ENCODE data around the gene FAM118B.

FAM118B gene

GRCh38 chr11:126211236-126212088 lies at the start of gene FAM118B, which contains the start of gene RPUSD4:
Gene FAM118B, plus strand, starts transcription at chr11:126211782. Its CDS starts 23,220 bp downstream, at chr11:126235002.
Gene RPUSD4, minus strand, starts transcription at chr11:126211650. Its CDS starts 12 bp downstream, at chr11:126211638.
- DNase-seq = peak; percentile 87

- DNase-seq = no peak
Measured at GRCh38 chr11:126162306-126163030, 49.1 kb upstream of the FAM118B start.

GRCh38 chr11:126163074-126163700 lies 48.4 kb upstream of the FAM118B start:
- DNase-seq = no peak

GRCh38 chr11:126163779-126164178 lies 47.8 kb upstream of the FAM118B start:
- DNase-seq = no peak

GRCh38 chr11:126164781-126165180 lies 46.8 kb upstream of the FAM118B start:
- DNase-seq = no peak

GRCh38 chr11:126165311-126165720 lies 46.3 kb upstream of the FAM118B start:
- DNase-seq = no peak

- no peak for DNase-seq
Measured at GRCh38 chr11:126165757-126166156, 45.8 kb upstream of the FAM118B start.

DNA sequence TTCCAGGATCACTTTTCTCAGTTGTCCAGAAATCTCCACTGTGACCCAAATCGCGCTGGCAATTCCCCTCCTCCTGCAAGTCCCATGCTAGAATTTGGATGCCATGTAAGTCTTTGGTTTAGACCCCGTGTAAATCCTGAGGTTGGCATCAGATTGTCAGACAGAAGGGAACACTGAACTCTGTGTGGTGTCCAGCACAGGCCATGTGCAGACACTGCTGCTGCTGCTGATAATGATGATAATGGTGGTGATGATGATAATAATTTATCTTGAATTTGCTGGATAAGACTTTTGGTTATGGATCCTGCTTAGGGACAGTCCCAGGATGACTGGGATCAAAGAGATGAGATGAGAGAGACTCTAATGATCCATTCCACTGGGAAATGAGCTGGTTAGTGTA lies 45.2 kb upstream of the FAM118B start:
- no peak for DNase-seq

DNA sequence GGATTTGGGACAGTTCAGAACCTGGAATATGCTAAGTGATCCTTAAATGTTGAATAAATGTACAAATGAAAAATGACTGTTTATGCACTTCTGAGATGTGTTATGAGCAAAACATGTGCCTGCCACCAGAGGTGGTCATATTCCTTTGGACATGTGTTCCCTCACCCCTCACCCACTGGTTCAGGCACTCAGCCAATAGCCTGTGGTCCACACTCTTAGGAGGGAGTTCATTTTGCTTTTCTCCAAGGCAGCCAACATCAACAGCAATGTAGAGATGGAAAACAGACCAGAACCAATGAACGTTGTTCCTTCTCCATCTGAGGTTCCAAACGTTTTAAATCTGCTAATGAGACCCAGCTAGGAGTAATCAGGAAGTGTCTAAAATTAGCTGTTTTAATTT lies 44.1 kb upstream of the FAM118B start:
- no peak for DNase-seq

GRCh38 chr11:126169291-126169690 lies 42.3 kb upstream of the FAM118B start:
- DNase-seq = no peak

- DNase-seq = no peak
Measured at GRCh38 chr11:126172596-126173038, 39.0 kb upstream of the FAM118B start.

DNA sequence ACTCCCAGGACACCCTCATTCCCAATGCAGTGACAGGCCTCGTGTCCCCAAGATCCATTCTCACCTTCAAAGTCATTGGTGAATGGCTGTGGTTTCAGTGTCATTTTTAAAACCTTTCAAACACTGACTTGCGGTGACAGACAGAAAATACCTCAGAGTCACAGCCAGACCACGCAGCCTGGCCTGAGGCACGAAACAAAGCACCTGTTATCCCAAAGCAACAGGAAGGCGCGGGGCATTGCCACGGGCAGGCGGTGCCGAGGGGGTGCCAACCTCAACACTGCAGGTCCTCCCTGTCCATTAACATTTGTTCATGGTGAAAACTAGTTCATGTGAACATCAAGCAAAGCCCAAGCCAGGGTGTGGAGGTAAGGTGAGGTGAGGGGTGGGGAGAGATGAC lies 38.3 kb upstream of the FAM118B start:
- no peak for DNase-seq

GRCh38 chr11:126174816-126175215 lies 36.8 kb upstream of the FAM118B start:
- DNase-seq = no peak

DNA sequence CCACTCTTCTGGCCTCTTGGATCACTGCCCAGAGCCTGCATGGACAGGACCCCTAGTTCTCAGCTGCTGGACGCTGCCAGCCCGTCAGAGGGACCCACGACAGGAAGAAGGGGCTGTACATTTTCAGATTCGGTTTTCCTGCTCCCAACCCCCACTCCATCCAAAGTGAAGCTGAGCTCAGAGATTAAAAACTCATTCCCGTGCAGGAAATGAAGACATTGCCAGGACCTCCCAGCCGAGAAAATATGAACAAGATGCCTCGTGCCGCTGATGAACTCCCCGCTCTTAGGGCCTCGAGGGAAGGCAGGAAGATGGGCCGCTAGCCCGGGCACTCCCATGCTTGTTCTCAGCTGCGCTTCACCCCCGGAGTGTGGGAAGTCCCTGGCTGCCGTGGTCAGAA lies 36.2 kb upstream of the FAM118B start:
- no peak for DNase-seq

- no peak for DNase-seq
Measured at GRCh38 chr11:126176853-126177470, 34.6 kb upstream of the FAM118B start.

DNA sequence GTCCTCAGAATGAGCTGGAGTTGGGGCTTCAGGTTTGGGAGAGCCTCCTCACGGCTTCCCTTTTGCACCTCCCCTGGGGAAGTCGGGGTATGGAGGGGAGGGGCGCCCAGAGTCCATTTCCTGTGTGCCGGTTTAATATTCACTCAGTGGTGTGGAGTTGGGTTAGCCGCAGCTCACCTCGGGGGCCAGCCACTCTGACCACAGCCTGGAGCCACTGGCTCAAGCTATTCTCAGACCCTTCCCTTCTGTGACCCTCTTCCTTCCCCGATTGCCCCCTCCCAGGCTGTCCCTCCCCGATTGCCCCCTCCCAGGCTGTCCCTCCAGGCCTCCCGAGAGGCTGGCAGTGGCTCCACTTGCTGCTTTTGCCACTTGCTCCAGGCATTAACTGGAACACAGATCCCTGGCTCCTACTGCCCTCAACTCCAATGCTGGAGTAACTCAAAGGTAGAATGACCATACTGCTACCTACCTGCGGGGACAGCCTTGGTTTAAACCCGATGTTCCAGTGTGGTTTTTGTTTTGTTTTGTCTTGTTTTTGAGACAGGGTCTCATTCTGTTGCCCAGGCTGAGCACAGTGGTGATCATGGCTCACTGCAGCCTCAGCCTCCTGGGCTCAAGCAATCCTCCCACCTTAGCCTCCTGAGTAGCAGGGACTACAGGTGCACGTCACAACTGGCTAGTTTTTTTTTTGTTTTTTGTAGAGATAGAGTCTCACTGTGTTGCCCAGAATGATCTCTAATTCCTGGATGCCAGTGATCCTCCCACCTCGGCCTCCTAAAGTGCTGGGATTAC lies 29.4 kb upstream of the FAM118B start:
- no peak for DNase-seq

- no peak for DNase-seq
Measured at GRCh38 chr11:126182787-126183445, 28.7 kb upstream of the FAM118B start.

GRCh38 chr11:126185259-126186024 lies 26.1 kb upstream of the FAM118B start:
- no peak for DNase-seq

GRCh38 chr11:126186025-126186698 lies 25.4 kb upstream of the FAM118B start:
- DNase-seq = no peak

Data from NCI-H748 treated with DMSO at 0.1 percent for 48 hours (cell line).